Right lobe of liver (tissue), 6 donors: Measurements from ENCODE around the gene NR1D2. TPM values are rescaled to one million over a fixed set of nuclear protein-coding genes. Genes with fewer than 3 reads are reported as not detected.
A peak's percentile ranks its signal among the peaks of the same experiment; 100 is the strongest.
"Not testable (repeated sequence)": the region's sequence is repeated elsewhere in the genome, so short reads cannot be mapped to it uniquely, and the experiment has no call there.

Experiments
- ATAC-seq, 4 donors: fragments of 200-7000 bp; cut with Tn5 transposase; one replicate each; pipeline ENCODE4 v1.9.1; 2020; ENCODE audit warnings: mild to moderate bottlenecking in 4 of 4, moderate library complexity in 4 of 4
- DNase-seq, 3 donors: peaks; one replicate each; pipeline ENCODE4 v3.0.0-alpha.2; 2020
- H3K27ac ChIP-seq, 3 donors: fragments of 200-600 bp; one replicate each; pipeline ENCODE4 v1.8.0; 2022
- H3K27me3 ChIP-seq, 2 donors: fragments of 200-600 bp; one replicate each; pipeline ENCODE4 v1.8.0; 2022
- H3K36me3 ChIP-seq, 4 donors: fragments of 200-600 bp; sonication (generic) in 1 of 4; one replicate each; pipeline versions ENCODE4 v1.5.1 to v1.8.0; 2017 to 2022; ENCODE audit warnings: control low read depth in 1 of 4
- H3K4me1 ChIP-seq, 4 donors: fragments of 200-600 bp; sonication (generic) in 1 of 4; one replicate each; pipeline versions ENCODE4 v1.5.1 to v1.8.0; 2017 to 2022; ENCODE audit warnings: control low read depth in 1 of 4
- H3K4me3 ChIP-seq, 3 donors: fragments of 200-600 bp; one replicate each; pipeline ENCODE4 v1.8.0; 2022
- H3K9me3 ChIP-seq, 4 donors: fragments of 200-600 bp; sonication (generic) in 1 of 4; one replicate each; pipeline versions ENCODE4 v1.5.1 to v1.8.0; 2017 to 2022; ENCODE audit warnings: control low read depth in 1 of 4
- POLR2A ChIP-seq: fragments of 450-650 bp; IDR thresholded peaks from one replicate; pipeline ENCODE4 v1.6.1; 2017; ENCODE audit warnings: antibody characterized with exemption, mild to moderate bottlenecking
- WGBS: methylation state at CpG from one replicate; pipeline ENCODE4 v1.1.6; 2018; ENCODE audit warnings: low coverage, low lambda C conversion rate; ENCODE audit not compliant: insufficient coverage; ENCODE audit errors: missing lambda C conversion rate; 5-methylcytosine and 5-hydroxymethylcytosine counted together
- intact Hi-C, 2 donors: fragments of 100-400 bp; cut with DNase I; formaldehyde crosslinking; loops; one replicate each; pipeline versions ENCODE4 v1.11.2 to v1.14.1; 2022
- long read RNA-seq: library from polyadenylated mRNA; unstranded; transcript quantifications from one replicate; pipeline ENCODE4 v2.0.0, GENCODE V29; 2019
- total RNA-seq, 6 experiments: library from RNA; depleted of rRNA in 2 of 6; stranded (reverse); fragments of >200 nt in 2 of 6; fragmentation: NEBNext Ultra II Directional in 3 of 6; extraction: Animal tissue kit (Norgen Biotek cat#: 25700) in 3 of 6; gene quantifications; one replicate each; pipeline versions ENCODE4 v1.1.0 to v1.2.4, GENCODE V29; 2016 to 2023
- TF ChIP-seq, protein P1 (sequence below), 4 donors: fragments of 200-600 bp in 3 of 4; fragments of 450-650 bp in 1 of 4; IDR thresholded peaks; one replicate each; pipeline versions ENCODE4 v1.5.1 to v1.8.0; 2016 to 2022; ENCODE audit warnings: antibody characterized with exemption in 4 of 4, mild to moderate bottlenecking in 2 of 4
- donor health status: DM: no; HTN: yes; CAD: no.
- donor health status: DM: no; HTN: no; CAD: no.
- donor health status: DM: no; HTN: no; CAD: no.
- donor health status: DM: no; HTN: yes; CAD: no.
- donor health status: DM: no; HTN: yes; CAD: no.

The NR1D2 gene
- total RNA-seq: 10 to 100 TPM; 13.0 to 34.8 (median 18.2) TPM
- long read RNA-seq: 0 reads

DNA sequence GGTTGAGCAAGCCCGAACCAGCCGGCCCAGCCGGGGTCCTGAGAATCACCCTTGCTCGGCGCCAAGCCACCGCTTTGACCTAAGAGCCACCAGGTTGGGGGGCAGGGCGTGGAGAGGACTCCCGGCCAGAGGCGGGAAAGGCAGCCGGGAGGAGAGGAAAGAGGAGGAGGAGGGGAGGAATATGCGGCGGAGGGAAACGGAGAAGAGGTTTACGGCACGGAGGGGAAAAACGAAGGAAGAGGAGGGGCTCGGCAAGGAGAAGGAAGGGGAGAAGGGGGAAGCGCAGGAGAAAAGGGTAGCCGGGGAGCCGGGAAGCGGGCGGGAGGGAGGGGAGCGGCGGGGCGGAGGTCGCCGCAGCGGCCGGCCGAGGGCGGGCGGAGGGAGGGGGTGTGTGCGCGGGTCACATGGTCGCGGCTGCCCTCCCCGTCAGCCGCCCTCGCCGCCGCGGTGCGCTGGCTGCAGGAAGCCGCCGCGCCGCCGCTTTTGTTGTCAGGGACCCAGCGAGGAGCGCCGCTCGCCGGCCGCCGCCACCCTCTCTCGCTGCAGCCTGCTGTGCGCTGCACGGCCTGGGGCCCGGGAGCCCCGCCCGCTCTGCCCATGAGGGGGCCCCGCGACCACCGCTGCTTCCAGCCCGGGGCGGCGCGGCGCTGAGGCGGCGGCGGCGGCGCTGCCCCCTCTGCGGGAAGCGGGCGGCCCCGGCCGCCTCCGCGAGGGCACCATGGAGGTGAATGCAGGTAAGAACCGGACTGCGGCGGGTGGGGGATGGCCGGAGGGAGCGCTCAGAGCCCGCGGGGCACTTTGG lies at the start of gene NR1D2:
Gene NR1D2 (plus strand): TSS at position 426 of the 802 bp plus-strand sequence. CDS start 293 bp downstream, at position 719.
- H3K36me3 ChIP-seq: no peaks in the 10 kb centered on the region
- ATAC-seq (peak; percentile 72 to 83 (median 76)), DNase-seq (peak; percentile 88 to 92 (median 91))
- peak within 1 kb of the TSS; percentile 92 to 100 (median 96) for H3K27ac ChIP-seq
- WGBS: under 1% methylated on average over 29 of the region's 88 CpGs
- peaks cover 0 to 36% (median 14%) of the 10 kb centered on the region in 4 donors for H3K4me1 ChIP-seq
- H3K4me3 ChIP-seq: peak within 1 kb of the TSS; percentile 54 to 82 (median 61)
- no peaks in the 10 kb centered on the region for H3K9me3 ChIP-seq
- intact Hi-C loops: no loop called here
- H3K27me3 ChIP-seq: no peaks in the 10 kb centered on the region
- TF ChIP-seq POLR2A: peak; percentile 94
- TF ChIP-seq, protein P1, sequence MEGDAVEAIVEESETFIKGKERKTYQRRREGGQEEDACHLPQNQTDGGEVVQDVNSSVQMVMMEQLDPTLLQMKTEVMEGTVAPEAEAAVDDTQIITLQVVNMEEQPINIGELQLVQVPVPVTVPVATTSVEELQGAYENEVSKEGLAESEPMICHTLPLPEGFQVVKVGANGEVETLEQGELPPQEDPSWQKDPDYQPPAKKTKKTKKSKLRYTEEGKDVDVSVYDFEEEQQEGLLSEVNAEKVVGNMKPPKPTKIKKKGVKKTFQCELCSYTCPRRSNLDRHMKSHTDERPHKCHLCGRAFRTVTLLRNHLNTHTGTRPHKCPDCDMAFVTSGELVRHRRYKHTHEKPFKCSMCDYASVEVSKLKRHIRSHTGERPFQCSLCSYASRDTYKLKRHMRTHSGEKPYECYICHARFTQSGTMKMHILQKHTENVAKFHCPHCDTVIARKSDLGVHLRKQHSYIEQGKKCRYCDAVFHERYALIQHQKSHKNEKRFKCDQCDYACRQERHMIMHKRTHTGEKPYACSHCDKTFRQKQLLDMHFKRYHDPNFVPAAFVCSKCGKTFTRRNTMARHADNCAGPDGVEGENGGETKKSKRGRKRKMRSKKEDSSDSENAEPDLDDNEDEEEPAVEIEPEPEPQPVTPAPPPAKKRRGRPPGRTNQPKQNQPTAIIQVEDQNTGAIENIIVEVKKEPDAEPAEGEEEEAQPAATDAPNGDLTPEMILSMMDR (IDR thresholded peaks at IDR 0.05): no peak

DNA sequence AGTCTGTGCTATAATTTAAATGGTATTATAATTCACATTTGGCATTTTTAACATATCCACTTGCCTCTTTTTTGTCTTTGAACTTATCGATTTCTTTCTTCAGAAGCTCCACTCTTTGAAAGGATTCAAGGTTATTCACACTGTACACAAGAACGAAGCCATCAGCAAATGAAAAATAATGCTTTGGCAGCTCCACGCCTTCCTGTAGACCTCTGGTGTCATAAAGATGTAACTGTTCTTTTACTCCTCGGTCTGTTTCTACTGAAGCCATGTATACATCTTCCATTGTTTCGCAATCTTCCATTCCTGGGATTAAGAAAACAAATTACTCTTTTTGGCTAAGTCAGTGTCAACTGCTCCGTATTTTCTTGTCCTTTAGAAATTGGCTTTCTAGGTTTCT lies 44.3 kb upstream of the NR1D2 start:
- 81% methylated on average over 6 of the region's 6 CpGs for WGBS
- Histone ChIP-seq H3K36me3 (peaks cover 0 to 31% (median 7%) of the 10 kb centered on the region in 4 donors), H3K4me1 (no peaks in the 10 kb centered on the region)

DNA sequence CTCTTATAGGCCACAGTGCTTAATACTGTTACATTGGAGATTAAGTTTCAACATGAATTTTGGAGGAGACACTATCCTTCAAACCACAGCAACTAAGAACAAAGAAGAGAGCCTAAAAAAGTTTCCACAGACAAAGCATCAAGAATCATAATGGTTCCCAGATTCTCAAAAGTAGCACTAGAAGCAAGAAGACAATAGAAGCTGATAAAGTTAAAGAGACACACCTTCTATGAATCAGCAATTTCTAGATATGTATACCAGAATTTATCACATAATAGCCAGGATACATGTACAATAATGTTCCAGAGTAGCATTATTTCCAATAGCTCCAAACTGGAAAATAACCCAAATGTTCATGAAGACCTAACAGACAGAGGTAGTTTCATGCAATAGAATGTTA lies 40.5 kb upstream of the NR1D2 start:
- Histone ChIP-seq H3K27me3 (no peaks in the 10 kb centered on the region), H3K36me3 (peaks cover 0 to 17% (median 8%) of the 10 kb centered on the region in 4 donors), H3K4me1 (no peaks in the 10 kb centered on the region), H3K4me3 (no peak overlapping the region), H3K9me3 (no peaks in the 10 kb centered on the region), H3K27ac (no peak overlapping the region)
- intact Hi-C loops: no loop called here
- ATAC-seq: no peak
- DNase-seq: no peak
- TF ChIP-seq POLR2A: no peak

More for the DNA sequence above, 44.3 kb upstream of the NR1D2 start:
- ATAC-seq (no peak), DNase-seq (no peak)
- intact Hi-C loops: no loop called here
- no peaks in the 10 kb centered on the region for H3K9me3 ChIP-seq
- H3K4me3 ChIP-seq: no peak overlapping the region
- no peak for TF ChIP-seq POLR2A
- TF ChIP-seq, protein P1 (IDR thresholded peaks at IDR 0.05): no peak
- no peak overlapping the region for H3K27ac ChIP-seq
- no peaks in the 10 kb centered on the region for H3K27me3 ChIP-seq

DNA sequence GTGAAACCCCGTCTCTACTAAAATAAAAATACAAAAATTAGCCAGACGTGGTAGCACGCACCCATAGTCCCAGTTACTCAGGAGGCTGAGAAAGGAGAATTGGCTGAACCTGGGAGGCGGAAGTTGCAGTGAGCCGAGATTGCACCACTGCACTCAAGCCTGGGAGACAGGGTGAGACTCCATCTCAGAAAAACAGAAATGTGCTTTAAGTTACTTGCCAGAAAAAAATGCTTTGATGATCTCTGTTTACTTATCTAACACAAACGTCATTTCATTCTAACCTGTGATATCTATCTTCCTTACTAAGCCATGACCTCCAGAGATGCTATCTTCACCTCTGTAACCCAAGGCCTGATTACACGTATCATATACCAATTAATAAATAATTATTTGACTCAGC lies 35.7 kb upstream of the NR1D2 start:
- DNase-seq (no peak), ATAC-seq (no peak)
- no peaks in the 10 kb centered on the region for H3K27me3 ChIP-seq
- H3K4me1 ChIP-seq: peaks cover 0 to 10% (median 4%) of the 10 kb centered on the region in 4 donors
- 83% methylated on average over 7 of the region's 7 CpGs for WGBS
- H3K9me3 ChIP-seq: no peaks in the 10 kb centered on the region
- intact Hi-C loops: no loop called here
- H3K27ac ChIP-seq: no peak overlapping the region
- H3K36me3 ChIP-seq: peaks cover 0 to 10% (median 5%) of the 10 kb centered on the region in 4 donors
- TF ChIP-seq, protein P1 (IDR thresholded peaks at IDR 0.05): no peak
- TF ChIP-seq POLR2A: no peak
- no peak overlapping the region for H3K4me3 ChIP-seq

DNA sequence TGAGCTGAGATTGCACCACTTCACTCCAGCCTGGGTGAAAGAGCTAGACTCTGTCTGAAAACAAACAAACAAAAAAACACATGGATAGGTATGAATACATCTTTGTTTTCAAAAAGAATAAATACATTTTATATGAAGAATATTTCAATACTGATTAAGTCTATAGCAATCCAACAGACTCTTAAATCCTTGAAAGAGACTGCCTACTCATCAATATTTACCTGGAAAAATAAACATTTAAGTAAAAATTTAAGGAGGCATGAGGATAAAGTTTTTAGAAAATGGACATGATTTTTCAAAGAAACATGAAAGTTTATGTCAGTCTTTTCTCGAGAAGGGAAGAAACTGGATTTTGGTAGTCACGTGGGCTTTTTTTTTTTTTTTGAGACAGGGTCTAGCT lies 33.7 kb upstream of the NR1D2 start:
- Histone ChIP-seq H3K4me3 (no peak overlapping the region), H3K36me3 (peaks cover 0 to 10% (median 5%) of the 10 kb centered on the region in 4 donors), H3K27me3 (no peaks in the 10 kb centered on the region), H3K4me1 (peaks cover 0 to 19% (median 7%) of the 10 kb centered on the region in 4 donors), H3K27ac (no peak overlapping the region), H3K9me3 (no peaks in the 10 kb centered on the region)
- WGBS: 88% methylated on average over 2 of the region's 2 CpGs
- TF ChIP-seq, protein P1 (IDR thresholded peaks at IDR 0.05): no peak
- TF ChIP-seq POLR2A: no peak
- intact Hi-C loops: no loop called here
- no peak for DNase-seq
- ATAC-seq: no peak

DNA sequence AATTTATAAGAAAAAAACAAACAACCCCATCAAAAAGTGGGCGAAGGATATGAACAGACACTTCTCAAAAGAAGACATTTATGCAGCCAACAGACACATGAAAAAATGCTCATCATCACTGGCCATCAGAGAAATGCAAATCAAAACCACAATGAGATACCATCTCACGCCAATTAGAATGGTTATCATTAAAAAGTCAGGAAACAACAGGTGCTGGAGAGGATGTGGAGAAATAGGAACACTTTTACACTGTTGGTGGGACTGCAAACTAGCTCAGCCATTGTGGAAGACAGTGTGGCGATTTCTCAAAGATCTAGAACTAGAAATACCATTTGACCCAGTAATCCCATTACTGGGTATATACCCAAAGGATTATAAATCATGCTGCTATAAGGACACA lies 32.8 kb upstream of the NR1D2 start:
- H3K4me3 ChIP-seq, H3K9me3 ChIP-seq, DNase-seq, ATAC-seq, intact Hi-C loops, H3K27ac ChIP-seq, H3K27me3 ChIP-seq: not testable (repeated sequence)
- WGBS: 94% methylated on average over 3 of the region's 3 CpGs
- peaks cover 0 to 19% (median 7%) of the 10 kb centered on the region in 4 donors for H3K4me1 ChIP-seq
- peaks cover 0 to 10% (median 5%) of the 10 kb centered on the region in 4 donors for H3K36me3 ChIP-seq
